GM23338 (cell line): ENCODE data around the gene CCDC60. TPM values are rescaled to one million over a fixed set of nuclear protein-coding genes. Genes with fewer than 3 reads are reported as not detected.

Source experiments
- ATAC-seq: fragments of 200-7000 bp; cut with Tn5 transposase; 3 replicates; pipeline ENCODE4 v1.9.1; 2020
- DNase-seq: peaks from one replicate; pipeline ENCODE4 v3.0.0-alpha.2; 2015; ENCODE audit warnings: low spot score
- H2AFZ ChIP-seq: fragments of 200-600 bp; sonication (generic); 2 replicates; pipeline ENCODE4 v1.8.0; 2016; ENCODE audit warnings: antibody characterized with exemption, mild to moderate bottlenecking, moderate library complexity
- H3F3A ChIP-seq: fragments of 200-600 bp; sonication (generic); replicated peaks from 2 replicates; pipeline ENCODE4 v1.8.0; 2017; ENCODE audit warnings: antibody characterized with exemption, mixed run types, low read depth
- H3K27ac ChIP-seq: fragments of 200-600 bp; sonication (generic); 2 replicates; pipeline ENCODE4 v1.6.1; 2016; ENCODE audit warnings: low read depth
- H3K27me3 ChIP-seq: fragments of 200-600 bp; sonication (generic); 2 replicates; pipeline ENCODE4 v1.8.0; 2016; ENCODE audit warnings: mild to moderate bottlenecking, mixed run types, moderate library complexity; ENCODE audit not compliant: insufficient read depth
- H3K36me3 ChIP-seq: fragments of 200-600 bp; sonication (generic); 2 replicates; pipeline ENCODE4 v1.8.0; 2016; ENCODE audit warnings: mild to moderate bottlenecking; ENCODE audit not compliant: insufficient read depth
- H3K4me1 ChIP-seq: fragments of 200-600 bp; sonication (generic); 2 replicates; pipeline ENCODE4 v1.8.0; 2016; ENCODE audit warnings: mild to moderate bottlenecking, moderate library complexity; ENCODE audit not compliant: insufficient read depth
- H3K4me2 ChIP-seq: fragments of 200-600 bp; sonication (generic); 2 replicates; pipeline ENCODE4 v1.7.1; 2017; ENCODE audit warnings: mixed run types
- H3K4me3 ChIP-seq: fragments of 200-600 bp; sonication (generic); 2 replicates; pipeline ENCODE4 v1.6.1; 2016; ENCODE audit warnings: mixed run types
- H3K79me2 ChIP-seq: fragments of 200-600 bp; sonication (generic); replicated peaks from 2 replicates; pipeline ENCODE4 v1.8.0; 2017; ENCODE audit warnings: mild to moderate bottlenecking; ENCODE audit not compliant: insufficient read depth
- H3K9me2 ChIP-seq: fragments of 200-600 bp; sonication (generic); 2 replicates; pipeline ENCODE4 v1.8.0; 2017; ENCODE audit not compliant: insufficient read depth
- H4K20me1 ChIP-seq: fragments of 200-600 bp; sonication (generic); replicated peaks from 2 replicates; pipeline ENCODE4 v1.8.0; 2017; ENCODE audit warnings: mild to moderate bottlenecking; ENCODE audit not compliant: insufficient read depth
- H3K27ac Mint-ChIP-seq: 2 replicates; pipeline ENCODE4 v1.8.0; 2020; ENCODE audit warnings: inconsistent platforms, mild to moderate bottlenecking, moderate library complexity, mixed read lengths
- H3K27me3 Mint-ChIP-seq: 3 replicates; pipeline ENCODE4 v1.8.0; 2022; ENCODE audit warnings: low read depth, mild to moderate bottlenecking, moderate library complexity, mixed read lengths, inconsistent platforms; ENCODE audit not compliant: insufficient read depth, poor library complexity
- H3K36me3 Mint-ChIP-seq: 3 replicates; pipeline ENCODE4 v1.8.0; 2021; ENCODE audit warnings: low read depth, mild to moderate bottlenecking, inconsistent platforms, moderate library complexity, mixed read lengths
- H3K4me1 Mint-ChIP-seq: 3 replicates; pipeline ENCODE4 v1.8.0; 2020; ENCODE audit warnings: mild to moderate bottlenecking, inconsistent platforms, mixed read lengths
- H3K4me3 Mint-ChIP-seq: 3 replicates; pipeline ENCODE4 v1.8.0; 2021; ENCODE audit warnings: moderate library complexity, mild to moderate bottlenecking, inconsistent platforms, mixed read lengths
- H3K9me3 Mint-ChIP-seq: 3 replicates; pipeline ENCODE4 v1.8.0; 2020; ENCODE audit warnings: moderate library complexity, mild to moderate bottlenecking, inconsistent platforms, mixed read lengths
- CREB1 ChIP-seq: fragments of 250-450 bp; sonication (Bioruptor Pico); IDR thresholded peaks from 2 replicates; pipeline ENCODE4 v1.5.0; 2020; ENCODE audit warnings: low read depth, mild to moderate bottlenecking, moderate library complexity
- CTCF ChIP-seq, 2 experiments: fragments of 200-600 bp in 1 of 2; sonication (generic) in 1 of 2; conservative IDR thresholded peaks; 2 replicates each; pipeline versions ENCODE4 v1.5.1 to v1.6.1; 2016 to 2017; ENCODE audit warnings: antibody characterized with exemption in 2 of 2, low read depth in 2 of 2, mild to moderate bottlenecking in 2 of 2, moderate library complexity in 1 of 2
- EZH2 ChIP-seq: fragments of 200-600 bp; sonication (generic); IDR thresholded peaks from one replicate; pipeline ENCODE4 v1.8.0; 2017; ENCODE audit warnings: antibody characterized with exemption, mild to moderate bottlenecking, low read depth; ENCODE audit not compliant: unreplicated experiment
- EZH2phosphoT487 ChIP-seq: fragments of 200-600 bp; sonication (generic); IDR thresholded peaks from one replicate; pipeline ENCODE4 v1.8.1; 2018; ENCODE audit warnings: antibody characterized with exemption; ENCODE audit not compliant: unreplicated experiment
- JUNB ChIP-seq: IDR thresholded peaks from one replicate; pipeline ENCODE4 v1.6.1; 2016; ENCODE audit warnings: antibody characterized with exemption; ENCODE audit not compliant: unreplicated experiment
- NANOG ChIP-seq: IDR thresholded peaks from 2 replicates; pipeline ENCODE4 v1.6.1; 2016; ENCODE audit warnings: antibody characterized with exemption, borderline replicate concordance
- POLR2AphosphoS5 ChIP-seq: IDR thresholded peaks from 2 replicates; pipeline ENCODE4 v1.6.1; 2016; ENCODE audit warnings: antibody characterized with exemption, low read depth
- STAT1 ChIP-seq: IDR thresholded peaks from one replicate; pipeline ENCODE4 v1.6.1; 2016; ENCODE audit warnings: antibody characterized with exemption; ENCODE audit not compliant: unreplicated experiment
- ZNF114 ChIP-seq: fragments of 250-450 bp; sonication (Bioruptor Pico); IDR thresholded peaks from 2 replicates; pipeline ENCODE4 v1.5.0; 2020; ENCODE audit warnings: mild to moderate bottlenecking, moderate library complexity
- ZNF331 ChIP-seq: fragments of 250-450 bp; sonication (Bioruptor Pico); IDR thresholded peaks from 2 replicates; pipeline ENCODE4 v1.5.0; 2020; ENCODE audit warnings: low read depth, mild to moderate bottlenecking, moderate library complexity
- polyA plus RNA-seq: library from polyadenylated mRNA; unstranded; fragments of >200 nt; fragmentation: Nextera tagmentation; extraction: Ambion mirVana; gene quantifications from 2 replicates; pipeline ENCODE4 v1.2.1, GENCODE V29; 2016
- total RNA-seq: library from RNA; depleted of rRNA; stranded (reverse); fragments of >200 nt; shearing (Covaris generic); gene quantifications from 2 replicates; pipeline ENCODE4 v1.2.3, GENCODE V29; 2014
- TF ChIP-seq, protein P1 (sequence below): IDR thresholded peaks from 2 replicates; pipeline ENCODE4 v1.6.1; 2016; ENCODE audit warnings: antibody characterized with exemption
- TF ChIP-seq, protein P2 (sequence below): fragments of 250-450 bp; sonication (Bioruptor Pico); IDR thresholded peaks from 2 replicates; pipeline ENCODE4 v1.5.0; 2020; ENCODE audit warnings: mild to moderate bottlenecking, moderate library complexity
- TF ChIP-seq, protein P3 (sequence below): IDR thresholded peaks from one replicate; pipeline ENCODE4 v1.6.1; 2018; ENCODE audit warnings: antibody characterized with exemption; ENCODE audit not compliant: unreplicated experiment

The CCDC60 gene
- total and polyA plus RNA-seq, 2 experiments from 2014 or later, result 0.53 TPM; not detected in 1

DNA sequence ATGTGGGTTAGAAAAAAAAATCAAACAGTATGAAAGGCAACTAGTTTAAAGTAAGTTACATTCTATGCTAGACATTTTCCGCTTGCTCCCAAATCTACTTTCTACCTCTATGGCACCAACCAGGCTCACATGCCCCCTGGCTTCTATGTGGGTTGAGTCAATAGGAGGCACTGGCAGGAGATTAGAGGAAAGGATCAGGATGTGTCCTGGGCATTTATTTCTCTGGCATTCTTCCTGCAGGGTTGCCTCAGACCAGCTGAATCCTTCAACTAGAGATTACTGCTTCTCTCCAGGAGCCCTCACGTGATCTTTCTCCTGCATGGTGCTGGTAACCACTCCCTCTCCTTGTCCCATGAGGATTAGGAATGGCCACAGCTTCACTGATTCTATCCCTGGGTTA is 14.9 kb upstream of the CCDC60 start:
- no peaks in the 10 kb centered on the region for H3K9me3 Mint-ChIP-seq
- Histone ChIP-seq H3K36me3 (no peaks in the 10 kb centered on the region), H3K4me1 (0 out of 2 replicates have a peak, but pooled peaks cover 4% of the 10 kb centered on the region), H3K4me3 (no peak overlapping the region), H3K79me2 (no peaks in the 10 kb centered on the region), H3K27ac (no peak overlapping the region), H4K20me1 (no peaks in the 10 kb centered on the region), H3F3A (no peaks in the 10 kb centered on the region), H3K27me3 (no peaks in the 10 kb centered on the region), H3K9me2 (no peaks in the 10 kb centered on the region), H2AFZ (no peak overlapping the region), H3K4me2 (no peak overlapping the region)
- no peak overlapping the region for H3K27ac Mint-ChIP-seq
- DNase-seq (no peak), ATAC-seq (no peak)
- no peaks in the 10 kb centered on the region for H3K4me1 Mint-ChIP-seq
- H3K4me3 Mint-ChIP-seq, result no peak overlapping the region
- peaks cover under 1% of the 10 kb centered on the region for H3K27me3 Mint-ChIP-seq
- TF ChIP-seq, protein P1, sequence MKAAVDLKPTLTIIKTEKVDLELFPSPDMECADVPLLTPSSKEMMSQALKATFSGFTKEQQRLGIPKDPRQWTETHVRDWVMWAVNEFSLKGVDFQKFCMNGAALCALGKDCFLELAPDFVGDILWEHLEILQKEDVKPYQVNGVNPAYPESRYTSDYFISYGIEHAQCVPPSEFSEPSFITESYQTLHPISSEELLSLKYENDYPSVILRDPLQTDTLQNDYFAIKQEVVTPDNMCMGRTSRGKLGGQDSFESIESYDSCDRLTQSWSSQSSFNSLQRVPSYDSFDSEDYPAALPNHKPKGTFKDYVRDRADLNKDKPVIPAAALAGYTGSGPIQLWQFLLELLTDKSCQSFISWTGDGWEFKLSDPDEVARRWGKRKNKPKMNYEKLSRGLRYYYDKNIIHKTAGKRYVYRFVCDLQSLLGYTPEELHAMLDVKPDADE, result no peak
- TF ChIP-seq ZNF331, result no peak
- no peak for TF ChIP-seq NANOG
- TF ChIP-seq CTCF (conservative IDR thresholded peaks at IDR 0.05; ENCODE audit: low read depth in 2 of 2), result no peak
- no peak for TF ChIP-seq CREB1 (CRISPR knock-in tag)
- no peak for TF ChIP-seq ZNF114 (CRISPR knock-in tag)
- no peak for TF ChIP-seq STAT1
- TF ChIP-seq, protein P2, sequence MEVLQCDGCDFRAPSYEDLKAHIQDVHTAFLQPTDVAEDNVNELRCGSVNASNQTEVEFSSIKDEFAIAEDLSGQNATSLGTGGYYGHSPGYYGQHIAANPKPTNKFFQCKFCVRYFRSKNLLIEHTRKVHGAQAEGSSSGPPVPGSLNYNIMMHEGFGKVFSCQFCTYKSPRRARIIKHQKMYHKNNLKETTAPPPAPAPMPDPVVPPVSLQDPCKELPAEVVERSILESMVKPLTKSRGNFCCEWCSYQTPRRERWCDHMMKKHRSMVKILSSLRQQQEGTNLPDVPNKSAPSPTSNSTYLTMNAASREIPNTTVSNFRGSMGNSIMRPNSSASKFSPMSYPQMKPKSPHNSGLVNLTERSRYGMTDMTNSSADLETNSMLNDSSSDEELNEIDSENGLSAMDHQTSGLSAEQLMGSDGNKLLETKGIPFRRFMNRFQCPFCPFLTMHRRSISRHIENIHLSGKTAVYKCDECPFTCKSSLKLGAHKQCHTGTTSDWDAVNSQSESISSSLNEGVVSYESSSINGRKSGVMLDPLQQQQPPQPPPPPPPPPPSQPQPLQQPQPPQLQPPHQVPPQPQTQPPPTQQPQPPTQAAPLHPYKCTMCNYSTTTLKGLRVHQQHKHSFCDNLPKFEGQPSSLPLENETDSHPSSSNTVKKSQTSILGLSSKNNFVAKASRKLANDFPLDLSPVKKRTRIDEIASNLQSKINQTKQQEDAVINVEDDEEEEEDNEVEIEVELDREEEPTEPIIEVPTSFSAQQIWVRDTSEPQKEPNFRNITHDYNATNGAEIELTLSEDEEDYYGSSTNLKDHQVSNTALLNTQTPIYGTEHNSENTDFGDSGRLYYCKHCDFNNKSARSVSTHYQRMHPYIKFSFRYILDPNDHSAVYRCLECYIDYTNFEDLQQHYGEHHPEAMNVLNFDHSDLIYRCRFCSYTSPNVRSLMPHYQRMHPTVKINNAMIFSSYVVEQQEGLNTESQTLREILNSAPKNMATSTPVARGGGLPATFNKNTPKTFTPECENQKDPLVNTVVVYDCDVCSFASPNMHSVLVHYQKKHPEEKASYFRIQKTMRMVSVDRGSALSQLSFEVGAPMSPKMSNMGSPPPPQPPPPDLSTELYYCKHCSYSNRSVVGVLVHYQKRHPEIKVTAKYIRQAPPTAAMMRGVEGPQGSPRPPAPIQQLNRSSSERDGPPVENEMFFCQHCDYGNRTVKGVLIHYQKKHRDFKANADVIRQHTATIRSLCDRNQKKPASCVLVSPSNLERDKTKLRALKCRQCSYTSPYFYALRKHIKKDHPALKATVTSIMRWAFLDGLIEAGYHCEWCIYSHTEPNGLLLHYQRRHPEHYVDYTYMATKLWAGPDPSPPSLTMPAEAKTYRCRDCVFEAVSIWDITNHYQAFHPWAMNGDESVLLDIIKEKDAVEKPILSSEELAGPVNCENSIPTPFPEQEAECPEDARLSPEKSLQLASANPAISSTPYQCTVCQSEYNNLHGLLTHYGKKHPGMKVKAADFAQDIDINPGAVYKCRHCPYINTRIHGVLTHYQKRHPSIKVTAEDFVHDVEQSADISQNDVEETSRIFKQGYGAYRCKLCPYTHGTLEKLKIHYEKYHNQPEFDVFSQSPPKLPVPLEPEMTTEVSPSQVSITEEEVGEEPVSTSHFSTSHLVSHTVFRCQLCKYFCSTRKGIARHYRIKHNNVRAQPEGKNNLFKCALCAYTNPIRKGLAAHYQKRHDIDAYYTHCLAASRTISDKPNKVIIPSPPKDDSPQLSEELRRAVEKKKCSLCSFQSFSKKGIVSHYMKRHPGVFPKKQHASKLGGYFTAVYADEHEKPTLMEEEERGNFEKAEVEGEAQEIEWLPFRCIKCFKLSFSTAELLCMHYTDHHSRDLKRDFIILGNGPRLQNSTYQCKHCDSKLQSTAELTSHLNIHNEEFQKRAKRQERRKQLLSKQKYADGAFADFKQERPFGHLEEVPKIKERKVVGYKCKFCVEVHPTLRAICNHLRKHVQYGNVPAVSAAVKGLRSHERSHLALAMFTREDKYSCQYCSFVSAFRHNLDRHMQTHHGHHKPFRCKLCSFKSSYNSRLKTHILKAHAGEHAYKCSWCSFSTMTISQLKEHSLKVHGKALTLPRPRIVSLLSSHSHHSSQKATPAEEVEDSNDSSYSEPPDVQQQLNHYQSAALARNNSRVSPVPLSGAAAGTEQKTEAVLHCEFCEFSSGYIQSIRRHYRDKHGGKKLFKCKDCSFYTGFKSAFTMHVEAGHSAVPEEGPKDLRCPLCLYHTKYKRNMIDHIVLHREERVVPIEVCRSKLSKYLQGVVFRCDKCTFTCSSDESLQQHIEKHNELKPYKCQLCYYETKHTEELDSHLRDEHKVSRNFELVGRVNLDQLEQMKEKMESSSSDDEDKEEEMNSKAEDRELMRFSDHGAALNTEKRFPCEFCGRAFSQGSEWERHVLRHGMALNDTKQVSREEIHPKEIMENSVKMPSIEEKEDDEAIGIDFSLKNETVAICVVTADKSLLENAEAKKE (CRISPR knock-in tag), result no peak
- no peak for TF ChIP-seq EZH2phosphoT487
- TF ChIP-seq POLR2AphosphoS5, result no peak
- no peak for TF ChIP-seq JUNB
- no peak for TF ChIP-seq EZH2
- TF ChIP-seq, protein P3, sequence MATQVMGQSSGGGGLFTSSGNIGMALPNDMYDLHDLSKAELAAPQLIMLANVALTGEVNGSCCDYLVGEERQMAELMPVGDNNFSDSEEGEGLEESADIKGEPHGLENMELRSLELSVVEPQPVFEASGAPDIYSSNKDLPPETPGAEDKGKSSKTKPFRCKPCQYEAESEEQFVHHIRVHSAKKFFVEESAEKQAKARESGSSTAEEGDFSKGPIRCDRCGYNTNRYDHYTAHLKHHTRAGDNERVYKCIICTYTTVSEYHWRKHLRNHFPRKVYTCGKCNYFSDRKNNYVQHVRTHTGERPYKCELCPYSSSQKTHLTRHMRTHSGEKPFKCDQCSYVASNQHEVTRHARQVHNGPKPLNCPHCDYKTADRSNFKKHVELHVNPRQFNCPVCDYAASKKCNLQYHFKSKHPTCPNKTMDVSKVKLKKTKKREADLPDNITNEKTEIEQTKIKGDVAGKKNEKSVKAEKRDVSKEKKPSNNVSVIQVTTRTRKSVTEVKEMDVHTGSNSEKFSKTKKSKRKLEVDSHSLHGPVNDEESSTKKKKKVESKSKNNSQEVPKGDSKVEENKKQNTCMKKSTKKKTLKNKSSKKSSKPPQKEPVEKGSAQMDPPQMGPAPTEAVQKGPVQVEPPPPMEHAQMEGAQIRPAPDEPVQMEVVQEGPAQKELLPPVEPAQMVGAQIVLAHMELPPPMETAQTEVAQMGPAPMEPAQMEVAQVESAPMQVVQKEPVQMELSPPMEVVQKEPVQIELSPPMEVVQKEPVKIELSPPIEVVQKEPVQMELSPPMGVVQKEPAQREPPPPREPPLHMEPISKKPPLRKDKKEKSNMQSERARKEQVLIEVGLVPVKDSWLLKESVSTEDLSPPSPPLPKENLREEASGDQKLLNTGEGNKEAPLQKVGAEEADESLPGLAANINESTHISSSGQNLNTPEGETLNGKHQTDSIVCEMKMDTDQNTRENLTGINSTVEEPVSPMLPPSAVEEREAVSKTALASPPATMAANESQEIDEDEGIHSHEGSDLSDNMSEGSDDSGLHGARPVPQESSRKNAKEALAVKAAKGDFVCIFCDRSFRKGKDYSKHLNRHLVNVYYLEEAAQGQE, result no peak
- no peaks in the 10 kb centered on the region for H3K36me3 Mint-ChIP-seq
